SK-N-SH (cell line): Measurements from ENCODE around the gene ZC2HC1C.

Experiments used
- EP300 ChIP-seq, 2 experiments: IDR thresholded peaks; 2 replicates each; pipeline versions ENCODE4 v1.4.0 to v1.6.1; 2012; ENCODE audit warnings: borderline replicate concordance in 1 of 2, low read depth in 1 of 2, low read length in 1 of 2
- GABPA ChIP-seq: IDR thresholded peaks from 2 replicates; pipeline ENCODE4 v1.4.0; 2012; ENCODE audit warnings: low read depth, mild to moderate bottlenecking
- NFIC ChIP-seq: IDR thresholded peaks from 2 replicates; pipeline ENCODE4 v1.4.0; 2012; ENCODE audit warnings: borderline replicate concordance
- POLR2AphosphoS5 ChIP-seq: IDR thresholded peaks from 2 replicates; pipeline ENCODE4 v1.6.1; 2012; ENCODE audit warnings: low read depth, low read length
- RCOR1 ChIP-seq: fragments of 150-350 bp; IDR thresholded peaks from 2 replicates; pipeline ENCODE4 v1.6.1; 2017; ENCODE audit warnings: antibody characterized with exemption, low read length
- REST ChIP-seq: IDR thresholded peaks from 2 replicates; pipeline ENCODE4 v1.6.1; 2012; ENCODE audit warnings: mild to moderate bottlenecking, low read depth, low read length, moderate library complexity
- ZBTB33 ChIP-seq: IDR thresholded peaks from 2 replicates; pipeline ENCODE4 v1.4.0; 2012; ENCODE audit warnings: low read depth, borderline replicate concordance
- TF ChIP-seq, protein P1 (sequence below): fragments of 200-600 bp; sonication (generic); IDR thresholded peaks from 2 replicates; pipeline ENCODE4 v1.6.1; 2017; ENCODE audit warnings: antibody characterized with exemption, mild to moderate bottlenecking, moderate library complexity

DNA sequence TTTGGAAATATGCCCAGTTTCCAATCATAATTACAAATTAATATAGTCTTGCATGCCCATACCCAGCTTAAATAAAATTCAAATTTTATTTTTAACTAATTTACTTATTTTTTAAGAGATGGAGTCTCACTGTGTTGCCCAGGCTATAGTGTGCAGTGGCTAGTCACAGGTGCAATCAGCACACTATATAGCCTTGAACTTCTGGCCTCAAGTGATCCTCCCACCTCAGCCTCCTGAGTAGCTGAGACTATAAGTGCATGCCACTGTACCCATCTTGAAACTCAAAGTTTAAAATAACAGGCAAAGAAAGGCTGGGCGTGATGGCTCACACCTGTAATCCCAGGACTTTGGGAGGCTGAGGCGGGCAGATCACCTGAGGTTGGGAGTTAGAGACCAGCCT lies 28.5 kb upstream of the ZC2HC1C start:
- TF ChIP-seq GABPA (no peak), ZBTB33 (no peak), POLR2AphosphoS5 (no peak), NFIC (no peak), EP300 (IDR thresholded peaks at IDR 0.05; ENCODE audit: borderline replicate concordance in 1 of 2, low read depth in 1 of 2, low read length in 1 of 2) (no peak), RCOR1 (no peak), REST (no peak)
- TF ChIP-seq, protein P1, sequence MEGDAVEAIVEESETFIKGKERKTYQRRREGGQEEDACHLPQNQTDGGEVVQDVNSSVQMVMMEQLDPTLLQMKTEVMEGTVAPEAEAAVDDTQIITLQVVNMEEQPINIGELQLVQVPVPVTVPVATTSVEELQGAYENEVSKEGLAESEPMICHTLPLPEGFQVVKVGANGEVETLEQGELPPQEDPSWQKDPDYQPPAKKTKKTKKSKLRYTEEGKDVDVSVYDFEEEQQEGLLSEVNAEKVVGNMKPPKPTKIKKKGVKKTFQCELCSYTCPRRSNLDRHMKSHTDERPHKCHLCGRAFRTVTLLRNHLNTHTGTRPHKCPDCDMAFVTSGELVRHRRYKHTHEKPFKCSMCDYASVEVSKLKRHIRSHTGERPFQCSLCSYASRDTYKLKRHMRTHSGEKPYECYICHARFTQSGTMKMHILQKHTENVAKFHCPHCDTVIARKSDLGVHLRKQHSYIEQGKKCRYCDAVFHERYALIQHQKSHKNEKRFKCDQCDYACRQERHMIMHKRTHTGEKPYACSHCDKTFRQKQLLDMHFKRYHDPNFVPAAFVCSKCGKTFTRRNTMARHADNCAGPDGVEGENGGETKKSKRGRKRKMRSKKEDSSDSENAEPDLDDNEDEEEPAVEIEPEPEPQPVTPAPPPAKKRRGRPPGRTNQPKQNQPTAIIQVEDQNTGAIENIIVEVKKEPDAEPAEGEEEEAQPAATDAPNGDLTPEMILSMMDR = no peak
